CD14-positive monocyte (primary cell): ENCODE data around the gene TMEM178B. TPM values are rescaled to one million over a fixed set of nuclear protein-coding genes. Genes with fewer than 3 reads are reported as not detected.

ENCODE experiments used
- DNase-seq, 3 donors: peaks; one replicate each; pipeline ENCODE4 v3.0.0-alpha.2; 2011 to 2022
- H2AFZ ChIP-seq: 2 replicates; pipeline ENCODE4 v1.6.0; 2012; ENCODE audit warnings: mild to moderate bottlenecking, low read depth, low read length, inconsistent platforms; ENCODE audit not compliant: insufficient read depth, poor library complexity, severe bottlenecking
- H3K27ac ChIP-seq, 2 donors: 1 replicate in 1 of 2; 2 replicates in 1 of 2; pipeline ENCODE4 v1.5.1; 2012 to 2013; ENCODE audit warnings: low read length in 2 of 2, control low read depth in 1 of 2, inconsistent platforms in 1 of 2, low read depth in 1 of 2, mild to moderate bottlenecking in 1 of 2
- H3K27me3 ChIP-seq, 2 donors: one replicate each; pipeline versions ENCODE4 v1.6.0 to v1.6.1; 2011 to 2013; ENCODE audit warnings: low read length in 2 of 2; ENCODE audit not compliant: control insufficient read depth in 2 of 2, insufficient read depth in 2 of 2
- H3K36me3 ChIP-seq, 2 donors: replicated peaks in 1 of 2; 1 replicate in 1 of 2; 2 replicates in 1 of 2; pipeline versions ENCODE4 v1.5.1 to v1.6.1; 2012 to 2013; ENCODE audit warnings: low read length in 2 of 2, control low read depth in 1 of 2, inconsistent platforms in 1 of 2, mild to moderate bottlenecking in 1 of 2; ENCODE audit not compliant: insufficient read depth in 2 of 2, control insufficient read depth in 1 of 2
- H3K4me1 ChIP-seq, 2 donors: 1 replicate in 1 of 2; 2 replicates in 1 of 2; pipeline versions ENCODE4 v1.5.1 to v1.6.1; 2012 to 2013; ENCODE audit warnings: low read length in 2 of 2, control low read depth in 1 of 2, inconsistent platforms in 1 of 2, mild to moderate bottlenecking in 1 of 2, moderate library complexity in 1 of 2; ENCODE audit not compliant: insufficient read depth in 2 of 2, control insufficient read depth in 1 of 2
- H3K4me2 ChIP-seq: replicated peaks from 2 replicates; pipeline ENCODE3; 2012; ENCODE audit warnings: low read length, moderate library complexity, mild to moderate bottlenecking; ENCODE audit not compliant: poor library complexity, severe bottlenecking; ENCODE audit errors: extremely low read depth
- H3K4me3 ChIP-seq, 3 experiments: fragments of 200-600 bp in 1 of 3; sonication (generic) in 1 of 3; replicated peaks in 1 of 3; 1 replicate in 2 of 3; 2 replicates in 1 of 3; pipeline ENCODE4 v1.5.1; 2011 to 2013; ENCODE audit warnings: low read length in 3 of 3, mild to moderate bottlenecking in 3 of 3, control low read depth in 2 of 3, low read depth in 2 of 3, inconsistent platforms in 1 of 3, moderate library complexity in 1 of 3
- H3K79me2 ChIP-seq: 2 replicates; pipeline ENCODE4 v1.6.0; 2012; ENCODE audit warnings: mild to moderate bottlenecking, control low read depth, inconsistent platforms, low read length, moderate library complexity; ENCODE audit not compliant: insufficient read depth
- H3K9ac ChIP-seq: 2 replicates; pipeline ENCODE4 v1.6.0; 2017; ENCODE audit warnings: low read length, mild to moderate bottlenecking; ENCODE audit not compliant: insufficient read depth, poor library complexity, severe bottlenecking
- H3K9me3 ChIP-seq, 2 donors: replicated peaks in 1 of 2; 1 replicate in 1 of 2; 2 replicates in 1 of 2; pipeline versions ENCODE4 v1.5.1 to v1.6.1; 2012 to 2013; ENCODE audit warnings: low read length in 2 of 2, control low read depth in 1 of 2; ENCODE audit not compliant: control insufficient read depth in 1 of 2, insufficient read depth in 1 of 2
- H4K20me1 ChIP-seq: 2 replicates; pipeline ENCODE4 v1.6.0; 2012; ENCODE audit warnings: mild to moderate bottlenecking, low read length, control low read depth, moderate library complexity; ENCODE audit not compliant: insufficient read depth
- H3K27ac Mint-ChIP-seq, 7 donors: one replicate each; pipeline ENCODE4 v1.8.0; 2020; ENCODE audit warnings: mild to moderate bottlenecking in 7 of 7, mixed read lengths in 7 of 7, moderate library complexity in 6 of 7, inconsistent platforms in 2 of 7
- H3K27me3 Mint-ChIP-seq, 3 donors: one replicate each; pipeline ENCODE4 v1.8.0; 2021 to 2022; ENCODE audit warnings: low read depth in 3 of 3, mild to moderate bottlenecking in 3 of 3, mixed read lengths in 3 of 3, moderate library complexity in 3 of 3, inconsistent platforms in 1 of 3
- H3K36me3 Mint-ChIP-seq, 2 donors: one replicate each; pipeline ENCODE4 v1.8.0; 2020; ENCODE audit warnings: mixed read lengths in 2 of 2, inconsistent platforms in 1 of 2, mild to moderate bottlenecking in 1 of 2
- H3K4me1 Mint-ChIP-seq: one replicate; pipeline ENCODE4 v1.8.0; 2020; ENCODE audit warnings: mild to moderate bottlenecking, mixed read lengths
- H3K4me3 Mint-ChIP-seq, 2 donors: one replicate each; pipeline ENCODE4 v1.8.0; 2020; ENCODE audit warnings: mild to moderate bottlenecking in 2 of 2, mixed read lengths in 2 of 2, moderate library complexity in 1 of 2
- H3K9me3 Mint-ChIP-seq, 7 donors: one replicate each; pipeline ENCODE4 v1.8.0; 2020 to 2022; ENCODE audit warnings: mixed read lengths in 7 of 7, mild to moderate bottlenecking in 6 of 7, moderate library complexity in 6 of 7, inconsistent platforms in 2 of 7
- WGBS: methylation state at CpG from one replicate; pipeline ENCODE4 v1.1.5; 2013; ENCODE audit warnings: missing lambda C conversion rate; ENCODE audit not compliant: insufficient coverage; 5-methylcytosine and 5-hydroxymethylcytosine counted together
- intact Hi-C, 2 donors: fragments of 100-400 bp; cut with micrococcal nuclease; formaldehyde crosslinking; loops; one replicate each; pipeline versions ENCODE4 v1.15.0 to v1.15.1; 2023
- polyA plus RNA-seq, 3 donors: library from polyadenylated mRNA; depleted of rRNA in 1 of 3; unstranded in 2 of 3; stranded (reverse) in 1 of 3; fragments of 300-500 nt in 2 of 3; fragments of >200 nt in 1 of 3; fragmentation: Illumina TruSeq in 2 of 3; gene quantifications; 1 replicate in 2 of 3; 2 replicates in 1 of 3; pipeline ENCODE4 v1.2.3, GENCODE V29; 2012 to 2021
- TF ChIP-seq, protein P1 (sequence below): fragments of 200-600 bp; IDR thresholded peaks from one replicate; pipeline ENCODE4 v1.8.0; 2022; ENCODE audit warnings: antibody characterized with exemption, mild to moderate bottlenecking

The TMEM178B gene
- polyA plus RNA-seq, 3 donors: not detected

DNA sequence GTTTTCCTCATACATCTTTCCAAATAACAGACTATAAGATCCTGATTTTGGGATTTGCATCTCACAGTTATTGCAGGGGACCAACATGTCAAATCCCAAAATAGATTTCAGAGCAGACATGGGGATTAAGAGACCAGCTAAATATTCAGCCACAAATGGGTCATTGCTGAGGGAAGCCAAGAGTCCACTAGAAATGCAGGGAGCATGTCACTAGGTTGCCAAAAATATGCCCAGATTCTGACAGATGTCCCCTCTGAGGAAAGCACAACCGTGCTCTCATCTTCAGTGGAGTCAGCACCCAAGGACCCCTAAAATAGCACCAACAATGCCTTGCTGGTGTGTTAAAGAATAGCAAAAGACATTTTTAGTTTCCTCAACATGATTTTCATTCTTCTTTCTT is 421.2 kb downstream of the TMEM178B start:
- Mint-ChIP-seq H3K4me1 (no peaks in the 10 kb centered on the region), H3K27me3 (peaks cover 4 to 8% (median 5%) of the 10 kb centered on the region in 3 donors), H3K9me3 (peaks cover 0 to 2% (median 0%) of the 10 kb centered on the region in 7 donors), H3K36me3 (no peaks in the 10 kb centered on the region), H3K4me3 (no peak overlapping the region), H3K27ac (no peak overlapping the region)
- no peak overlapping the region for H3K9ac ChIP-seq
- H3K36me3 ChIP-seq: no peaks in the 10 kb centered on the region
- no peak overlapping the region for H3K4me2 ChIP-seq
- TF ChIP-seq, protein P1, sequence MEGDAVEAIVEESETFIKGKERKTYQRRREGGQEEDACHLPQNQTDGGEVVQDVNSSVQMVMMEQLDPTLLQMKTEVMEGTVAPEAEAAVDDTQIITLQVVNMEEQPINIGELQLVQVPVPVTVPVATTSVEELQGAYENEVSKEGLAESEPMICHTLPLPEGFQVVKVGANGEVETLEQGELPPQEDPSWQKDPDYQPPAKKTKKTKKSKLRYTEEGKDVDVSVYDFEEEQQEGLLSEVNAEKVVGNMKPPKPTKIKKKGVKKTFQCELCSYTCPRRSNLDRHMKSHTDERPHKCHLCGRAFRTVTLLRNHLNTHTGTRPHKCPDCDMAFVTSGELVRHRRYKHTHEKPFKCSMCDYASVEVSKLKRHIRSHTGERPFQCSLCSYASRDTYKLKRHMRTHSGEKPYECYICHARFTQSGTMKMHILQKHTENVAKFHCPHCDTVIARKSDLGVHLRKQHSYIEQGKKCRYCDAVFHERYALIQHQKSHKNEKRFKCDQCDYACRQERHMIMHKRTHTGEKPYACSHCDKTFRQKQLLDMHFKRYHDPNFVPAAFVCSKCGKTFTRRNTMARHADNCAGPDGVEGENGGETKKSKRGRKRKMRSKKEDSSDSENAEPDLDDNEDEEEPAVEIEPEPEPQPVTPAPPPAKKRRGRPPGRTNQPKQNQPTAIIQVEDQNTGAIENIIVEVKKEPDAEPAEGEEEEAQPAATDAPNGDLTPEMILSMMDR: no peak
- intact Hi-C loops: no loop called here
- DNase-seq: no peak
- no peak overlapping the region for H3K27ac ChIP-seq
- H3K9me3 ChIP-seq: no peaks in the 10 kb centered on the region
- peaks cover 0 to under 1% of the 10 kb centered on the region in 2 donors for H3K27me3 ChIP-seq
- H3K4me1 ChIP-seq: no peaks in the 10 kb centered on the region
- no peaks in the 10 kb centered on the region for H3K79me2 ChIP-seq
- H2AFZ ChIP-seq: no peak overlapping the region
- no peak overlapping the region for H3K4me3 ChIP-seq
- no peaks in the 10 kb centered on the region for H4K20me1 ChIP-seq
- WGBS: no CpG with 5 or more reads among the region's 1 CpG

DNA sequence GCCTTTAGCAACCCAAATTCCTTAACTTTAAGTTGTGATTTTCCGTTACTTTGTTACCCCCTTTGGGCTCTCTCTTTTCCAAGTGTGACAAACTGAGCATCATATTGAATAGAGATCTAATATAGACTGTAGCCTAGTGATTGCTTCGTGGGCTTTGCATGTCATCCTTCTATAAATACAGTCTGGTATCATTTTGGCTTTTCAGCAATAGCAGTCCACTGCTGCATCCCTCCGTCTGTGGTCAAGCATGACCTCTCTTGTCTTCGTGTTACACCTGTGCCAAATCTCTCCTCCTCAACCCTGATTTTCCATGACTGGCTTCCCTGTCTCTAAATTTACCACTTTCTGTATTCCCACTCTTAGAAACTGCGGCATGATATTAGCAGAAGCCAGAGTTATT is 423.5 kb downstream of the TMEM178B start:
- no peaks in the 10 kb centered on the region for H3K4me1 Mint-ChIP-seq
- no peaks in the 10 kb centered on the region for H3K79me2 ChIP-seq
- H3K27ac Mint-ChIP-seq: no peak overlapping the region
- H2AFZ ChIP-seq: no peak overlapping the region
- no peak overlapping the region for H3K9ac ChIP-seq
- no peak overlapping the region for H3K4me2 ChIP-seq
- no peak overlapping the region for H3K4me3 Mint-ChIP-seq
- H3K27me3 Mint-ChIP-seq: peaks cover 8 to 12% (median 9%) of the 10 kb centered on the region in 3 donors
- no peak overlapping the region for H3K4me3 ChIP-seq
- peaks cover 0 to 4% (median 2%) of the 10 kb centered on the region in 7 donors for H3K9me3 Mint-ChIP-seq
- intact Hi-C loops: no loop called here
- no peak for DNase-seq
- H3K27me3 ChIP-seq: peaks cover 0 to 2% of the 10 kb centered on the region in 2 donors
- WGBS: 94% methylated on average over 2 of the region's 5 CpGs
- H3K27ac ChIP-seq: no peak overlapping the region
- no peaks in the 10 kb centered on the region for H3K9me3 ChIP-seq
- H3K36me3 ChIP-seq: no peaks in the 10 kb centered on the region
- no peaks in the 10 kb centered on the region for H3K4me1 ChIP-seq
- H3K36me3 Mint-ChIP-seq: no peaks in the 10 kb centered on the region
- H4K20me1 ChIP-seq: no peaks in the 10 kb centered on the region
- TF ChIP-seq, protein P1: no peak
